ENCODE data around the gene BMPR1A. TPM values are rescaled to one million over a fixed set of nuclear protein-coding genes. Genes with fewer than 3 reads are reported as not detected.

BMPR1A gene
- total RNA-seq, 1 experiment from 2014 or later, result 94.3 TPM

GRCh38 chr10:86715156-86715795, 41.1 kb upstream of the BMPR1A start:
- ATAC-seq, result no peak
- BruUV-seq (replicated peaks), result no TSS peak
- Histone ChIP-seq H3K4me3 (ENCODE audit: low read depth in 2 of 2, low read length in 2 of 2) (no peak overlapping the region), H3K27ac (ENCODE audit: low read length) (no peak overlapping the region), H3K27me3 (ENCODE audit: control insufficient read depth, insufficient read depth, low read length) (no peaks in the 10 kb centered on the region), H3K9me3 (ENCODE audit: control insufficient read depth, insufficient read depth, low read depth, low read length) (no peaks in the 10 kb centered on the region), H3K36me3 (ENCODE audit: control insufficient read depth, insufficient read depth, low read length) (no peaks in the 10 kb centered on the region), H3K4me1 (ENCODE audit: control insufficient read depth, insufficient read depth, low read length) (peaks cover 9% of the 10 kb centered on the region; the same call in 1 of the 2 replicates)
- ChIA-PET CTCF (no interaction called here), POLR2A (no interaction called here)
- TF ChIP-seq TCF7L2 (IDR thresholded peaks at IDR 0.05; ENCODE audit: low read depth, low read length) (no peak), SIN3A (IDR thresholded peaks at IDR 0.05; ENCODE audit: borderline replicate concordance, insufficient read depth, low read depth, low read length) (no peak), POLR2AphosphoS5 (IDR thresholded peaks at IDR 0.05; ENCODE audit: low read depth, low read length) (no peak), CTCF (IDR thresholded peaks at IDR 0.05) (no peak)
- TF ChIP-seq, protein P1, sequence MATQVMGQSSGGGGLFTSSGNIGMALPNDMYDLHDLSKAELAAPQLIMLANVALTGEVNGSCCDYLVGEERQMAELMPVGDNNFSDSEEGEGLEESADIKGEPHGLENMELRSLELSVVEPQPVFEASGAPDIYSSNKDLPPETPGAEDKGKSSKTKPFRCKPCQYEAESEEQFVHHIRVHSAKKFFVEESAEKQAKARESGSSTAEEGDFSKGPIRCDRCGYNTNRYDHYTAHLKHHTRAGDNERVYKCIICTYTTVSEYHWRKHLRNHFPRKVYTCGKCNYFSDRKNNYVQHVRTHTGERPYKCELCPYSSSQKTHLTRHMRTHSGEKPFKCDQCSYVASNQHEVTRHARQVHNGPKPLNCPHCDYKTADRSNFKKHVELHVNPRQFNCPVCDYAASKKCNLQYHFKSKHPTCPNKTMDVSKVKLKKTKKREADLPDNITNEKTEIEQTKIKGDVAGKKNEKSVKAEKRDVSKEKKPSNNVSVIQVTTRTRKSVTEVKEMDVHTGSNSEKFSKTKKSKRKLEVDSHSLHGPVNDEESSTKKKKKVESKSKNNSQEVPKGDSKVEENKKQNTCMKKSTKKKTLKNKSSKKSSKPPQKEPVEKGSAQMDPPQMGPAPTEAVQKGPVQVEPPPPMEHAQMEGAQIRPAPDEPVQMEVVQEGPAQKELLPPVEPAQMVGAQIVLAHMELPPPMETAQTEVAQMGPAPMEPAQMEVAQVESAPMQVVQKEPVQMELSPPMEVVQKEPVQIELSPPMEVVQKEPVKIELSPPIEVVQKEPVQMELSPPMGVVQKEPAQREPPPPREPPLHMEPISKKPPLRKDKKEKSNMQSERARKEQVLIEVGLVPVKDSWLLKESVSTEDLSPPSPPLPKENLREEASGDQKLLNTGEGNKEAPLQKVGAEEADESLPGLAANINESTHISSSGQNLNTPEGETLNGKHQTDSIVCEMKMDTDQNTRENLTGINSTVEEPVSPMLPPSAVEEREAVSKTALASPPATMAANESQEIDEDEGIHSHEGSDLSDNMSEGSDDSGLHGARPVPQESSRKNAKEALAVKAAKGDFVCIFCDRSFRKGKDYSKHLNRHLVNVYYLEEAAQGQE (IDR thresholded peaks at IDR 0.05; ENCODE audit: insufficient read depth in 1 of 2, low read depth in 2 of 2, low read length in 1 of 2), result no peak
- in situ Hi-C loops (cut with HindIII; ENCODE audit: low pct_unique_long_range_greater_than_20kb, low sequenced_read_pairs) (no loop called here), intact Hi-C loops (cut with micrococcal nuclease; ENCODE audit: unreplicated experiment) (no loop called here)
- no peak for DNase-seq (ENCODE audit: low read depth, low spot score)

DNA sequence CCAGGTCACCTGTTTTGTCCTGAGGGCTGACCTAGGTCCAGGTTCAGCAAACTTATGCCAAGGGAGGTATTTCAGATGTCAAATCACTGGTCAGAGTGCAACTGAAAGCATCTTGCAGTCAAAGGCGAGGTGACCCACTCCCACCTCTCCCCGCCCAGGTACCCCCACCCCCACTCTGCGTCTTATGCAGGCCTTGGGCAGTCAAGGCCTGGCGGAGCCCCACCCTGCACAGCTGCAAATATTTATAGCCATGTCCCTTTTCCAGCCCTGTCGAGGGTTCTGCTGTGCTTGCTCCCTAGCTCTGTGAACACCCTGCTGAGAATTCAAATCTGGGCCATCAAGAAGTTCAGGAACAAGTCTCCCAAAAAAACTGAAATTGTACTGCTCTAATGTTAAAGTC, 40.6 kb upstream of the BMPR1A start:
- Histone ChIP-seq H3K27me3 (ENCODE audit: control insufficient read depth, insufficient read depth, low read length) (no peaks in the 10 kb centered on the region), H3K4me3 (ENCODE audit: low read depth in 2 of 2, low read length in 2 of 2) (no peak overlapping the region), H3K27ac (ENCODE audit: low read length) (no peak overlapping the region), H3K4me1 (ENCODE audit: control insufficient read depth, insufficient read depth, low read length) (peaks cover 3% of the 10 kb centered on the region; the same call in 1 of the 2 replicates), H3K36me3 (ENCODE audit: control insufficient read depth, insufficient read depth, low read length) (no peaks in the 10 kb centered on the region), H3K9me3 (ENCODE audit: control insufficient read depth, insufficient read depth, low read depth, low read length) (no peaks in the 10 kb centered on the region)
- no peak for DNase-seq (ENCODE audit: low read depth, low spot score)
- ChIA-PET CTCF (no interaction called here), POLR2A (no interaction called here)
- intact Hi-C loops (cut with micrococcal nuclease; ENCODE audit: unreplicated experiment) (no loop called here), in situ Hi-C loops (cut with HindIII; ENCODE audit: low pct_unique_long_range_greater_than_20kb, low sequenced_read_pairs) (no loop called here)
- ATAC-seq, result no peak
- BruUV-seq (replicated peaks), result no TSS peak
- no peak for TF ChIP-seq TCF7L2 (IDR thresholded peaks at IDR 0.05; ENCODE audit: low read depth, low read length)
- TF ChIP-seq, protein P1 (IDR thresholded peaks at IDR 0.05; ENCODE audit: insufficient read depth in 1 of 2, low read depth in 2 of 2, low read length in 1 of 2), result no peak
- TF ChIP-seq SIN3A (IDR thresholded peaks at IDR 0.05; ENCODE audit: borderline replicate concordance, insufficient read depth, low read depth, low read length), result no peak
- no peak for TF ChIP-seq POLR2AphosphoS5 (IDR thresholded peaks at IDR 0.05; ENCODE audit: low read depth, low read length)
- TF ChIP-seq CTCF (IDR thresholded peaks at IDR 0.05), result no peak

Measured in Panc1 (cell line).